ENCODE measurements around the gene LMAN1L.

LMAN1L gene

DNA sequence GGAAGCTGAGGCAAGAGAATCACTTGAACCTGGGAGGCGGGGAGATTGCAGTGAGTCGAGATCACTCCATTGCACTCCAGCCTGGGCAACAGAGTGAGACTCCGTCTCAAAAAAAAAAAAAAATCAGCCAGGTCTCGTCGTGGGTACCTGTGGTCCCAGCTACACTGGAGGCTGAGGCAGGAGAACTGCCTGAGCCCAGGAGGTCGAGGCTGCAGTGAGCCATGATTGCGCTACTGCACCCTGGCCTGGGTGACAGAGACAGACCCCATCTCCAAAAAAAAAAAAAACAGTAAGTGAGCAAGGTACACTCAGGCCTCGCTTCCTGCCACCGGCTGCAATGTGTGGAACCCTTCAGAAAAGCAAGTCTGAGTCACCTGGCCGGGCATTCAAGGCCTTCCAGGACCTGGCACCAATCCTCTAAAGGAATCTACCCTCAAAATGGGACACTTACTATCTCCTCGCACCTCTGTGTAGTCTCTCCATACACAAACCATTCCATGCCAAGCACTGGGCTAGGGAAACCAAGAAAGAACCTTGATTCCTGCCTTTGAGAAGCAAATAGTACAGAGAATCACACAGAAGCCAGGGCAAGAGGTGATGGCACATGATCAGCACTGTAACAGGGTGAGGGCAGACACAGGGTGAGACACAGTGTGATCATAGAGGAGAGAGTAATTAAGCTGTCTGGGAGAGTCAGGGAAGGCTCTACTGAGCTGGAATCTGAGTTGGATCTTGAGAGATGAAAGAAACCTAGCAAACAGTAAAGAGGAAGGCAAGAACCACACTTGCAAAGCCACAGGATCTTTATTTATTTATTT lies 50.8 kb downstream of the LMAN1L start:
- no peak for DNase-seq

DNA sequence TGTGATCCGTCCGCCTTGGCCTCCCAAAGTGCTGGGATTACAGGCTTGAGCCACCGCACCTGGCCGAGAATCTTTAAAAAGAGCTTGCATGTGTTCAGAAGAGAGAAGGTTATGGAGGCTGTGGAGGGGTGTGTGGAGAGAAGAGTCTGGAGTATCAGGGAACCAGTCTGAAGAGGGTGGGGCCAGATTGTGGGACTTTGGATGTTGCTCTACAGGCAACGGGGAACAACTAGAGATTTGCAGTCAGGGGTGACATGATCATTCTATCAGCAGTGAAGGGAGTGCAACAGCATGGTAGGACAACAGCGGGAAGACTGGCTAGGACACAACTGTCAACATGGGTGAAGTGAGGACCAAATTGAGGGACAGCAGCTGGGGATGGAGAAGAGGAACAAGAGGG lies 51.7 kb downstream of the LMAN1L start:
- DNase-seq = no peak

DNA sequence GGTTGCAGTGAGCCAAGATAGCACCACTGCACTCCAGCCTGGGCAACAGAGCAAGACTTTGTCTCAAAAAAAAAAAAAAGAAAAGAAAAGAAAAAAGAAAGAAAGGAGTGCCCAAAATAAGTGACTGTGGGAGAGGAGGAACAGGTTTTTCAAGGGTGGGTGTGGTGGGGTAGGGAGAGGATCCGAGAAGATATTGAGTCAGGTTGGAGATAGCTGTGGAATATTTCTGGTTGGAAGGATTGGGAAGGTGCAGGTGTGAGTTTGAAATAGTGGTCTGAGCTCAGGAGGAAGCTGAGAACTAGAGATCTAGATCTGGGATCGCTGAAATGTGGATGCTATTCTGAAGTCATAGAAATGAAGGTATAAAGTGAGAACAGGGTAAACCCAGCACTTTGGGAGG lies 52.7 kb downstream of the LMAN1L start:
- no peak for DNase-seq

DNA sequence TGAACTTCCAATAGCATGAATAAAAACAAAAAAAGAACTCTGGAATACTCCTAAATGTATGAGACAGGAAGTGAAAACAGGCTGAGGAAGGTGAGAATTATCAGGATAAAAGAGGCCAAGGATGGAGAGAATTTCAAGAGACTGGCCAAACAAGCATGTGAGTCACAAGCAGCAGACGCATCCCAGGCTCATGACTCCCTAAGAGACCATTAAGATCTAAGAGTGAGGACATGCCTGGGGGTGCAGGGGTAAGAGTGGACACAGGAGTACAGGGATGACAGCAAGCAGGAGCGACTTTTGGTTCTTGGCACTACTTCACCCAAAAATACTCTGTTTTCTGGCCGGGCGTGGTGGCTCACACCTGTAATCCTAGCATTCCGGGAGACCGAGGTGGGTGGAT lies 53.5 kb downstream of the LMAN1L start:
- DNase-seq = no peak

DNA sequence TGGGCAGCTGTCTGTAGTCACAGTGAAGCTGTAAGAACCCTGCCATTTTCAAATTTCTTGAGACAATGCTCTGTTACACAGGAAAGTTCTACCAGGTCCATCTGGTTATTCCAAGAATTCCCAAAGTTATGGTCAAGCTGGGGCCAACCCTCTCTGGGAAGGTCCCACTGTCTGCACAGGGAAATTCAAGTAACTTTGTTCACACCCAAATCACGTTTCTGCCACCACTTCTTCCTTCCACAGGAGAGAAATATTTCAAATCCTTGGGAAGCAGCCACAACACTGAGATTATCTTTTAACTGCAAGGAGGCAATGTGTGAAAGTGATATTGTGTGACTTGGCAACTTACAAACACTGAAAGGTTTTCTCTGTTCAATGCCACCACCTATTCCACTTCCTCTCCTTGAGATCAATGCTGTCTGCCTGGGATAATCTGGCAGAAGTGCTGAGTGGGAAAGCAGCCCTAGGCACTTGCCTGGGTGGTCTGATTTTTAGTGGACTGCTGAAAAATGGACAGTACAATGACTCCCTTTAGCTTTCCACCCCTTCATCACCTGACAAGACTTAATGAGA lies 54.9 kb downstream of the LMAN1L start:
- DNase-seq = no peak

DNA sequence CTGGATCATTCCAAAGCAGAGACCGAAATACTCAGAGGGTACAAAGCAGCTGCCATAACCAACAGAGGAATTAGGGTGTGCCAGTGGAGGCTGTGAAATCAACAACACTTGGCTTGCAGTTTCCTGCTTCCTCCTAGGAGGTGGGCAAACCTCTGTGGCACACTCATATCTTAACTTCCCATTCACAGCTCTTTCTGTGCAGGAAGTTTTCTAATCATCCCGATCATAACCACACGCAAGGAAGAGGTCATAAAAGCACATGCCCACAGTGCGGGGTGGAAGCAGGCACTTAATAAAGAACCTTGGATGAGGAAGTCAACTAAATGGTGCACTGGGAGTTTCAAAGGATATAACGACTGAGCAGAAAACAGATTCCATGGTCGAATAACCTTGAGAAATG lies 55.4 kb downstream of the LMAN1L start:
- no peak for DNase-seq

DNA sequence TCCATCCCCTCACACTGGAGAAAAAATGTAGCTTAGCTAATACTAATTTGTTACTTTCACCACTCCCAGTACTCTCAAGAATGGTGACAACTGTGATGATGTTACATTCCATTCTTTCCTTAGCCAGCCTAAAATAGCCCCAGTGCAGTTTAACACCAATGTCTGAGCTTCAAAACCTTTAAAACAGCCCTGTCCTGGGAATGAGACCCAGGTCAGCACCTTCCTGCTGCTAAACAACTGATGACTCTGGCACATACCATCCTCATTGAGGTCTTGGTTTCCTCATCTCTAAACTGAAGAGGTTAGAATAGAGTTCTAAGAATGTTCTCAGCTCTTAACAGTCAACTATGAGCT lies 56.7 kb downstream of the LMAN1L start:
- DNase-seq = no peak

DNA sequence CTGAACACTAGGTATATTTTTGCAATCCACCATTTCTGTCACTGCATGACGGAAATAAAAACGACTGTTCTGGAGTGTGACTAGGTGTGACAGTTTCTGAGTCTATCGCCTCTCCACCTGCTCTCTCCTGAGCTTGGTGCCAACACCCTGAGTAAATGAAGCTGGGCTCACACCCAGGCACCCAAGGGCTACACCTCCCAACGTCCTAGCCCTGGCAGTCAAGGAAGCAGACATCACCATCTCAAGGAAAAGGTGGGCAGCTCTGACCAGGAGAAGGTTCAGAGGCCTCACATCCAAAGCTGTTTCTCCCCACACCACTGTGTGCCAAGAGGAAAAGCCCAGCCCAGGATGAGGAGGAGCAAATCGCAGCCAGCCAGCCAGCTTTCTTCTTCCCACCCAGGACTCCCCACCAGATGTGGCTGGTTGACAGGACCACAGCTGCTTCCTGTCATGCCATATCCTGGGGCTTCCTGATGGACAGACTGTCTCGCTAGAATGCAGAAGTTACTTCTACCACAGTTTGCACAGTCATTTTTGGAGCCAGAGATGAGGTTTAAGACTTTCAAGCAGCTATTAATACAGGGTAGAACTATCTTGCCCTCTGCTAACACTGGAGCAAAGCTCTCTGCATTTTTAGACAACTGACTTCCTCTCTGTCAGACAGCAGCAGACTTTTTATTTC lies 57.2 kb downstream of the LMAN1L start:
- no peak for DNase-seq

DNA sequence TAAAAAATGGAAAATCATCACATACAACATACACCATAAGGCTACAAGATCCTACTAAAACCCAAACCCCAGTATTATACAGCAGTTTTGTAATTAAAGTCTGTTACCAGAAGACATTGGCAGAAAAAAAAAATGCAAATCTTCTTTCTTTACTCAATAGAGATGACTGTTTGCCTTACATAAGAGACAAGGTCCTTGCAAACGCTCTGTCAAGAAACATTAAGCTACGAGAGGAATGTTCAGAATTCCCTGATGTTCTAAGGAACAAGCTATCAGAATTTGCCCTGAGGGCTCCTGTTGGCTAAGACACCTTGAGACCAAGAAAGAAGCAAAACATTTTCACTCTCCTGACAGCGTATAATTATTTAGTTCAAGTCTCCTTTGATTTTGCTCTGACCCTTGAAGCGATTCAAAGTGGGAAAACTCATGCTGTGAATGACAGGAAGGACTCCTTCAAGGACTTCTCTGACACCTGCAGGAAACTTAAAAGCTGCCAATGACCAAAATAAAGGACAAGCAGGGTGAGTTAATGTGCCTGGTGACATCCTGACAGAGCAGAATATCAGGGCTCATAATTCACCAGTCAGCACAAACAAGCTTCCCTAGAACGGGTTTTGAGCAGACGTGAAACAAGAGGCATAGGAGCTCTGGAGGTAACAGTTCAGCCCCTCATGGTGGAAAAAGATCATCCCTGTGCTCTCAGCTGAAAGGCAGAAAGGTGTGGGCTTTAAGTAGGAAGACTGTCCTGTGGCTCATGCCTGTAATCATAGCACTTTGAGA lies 58.0 kb downstream of the LMAN1L start:
- no peak for DNase-seq

DNA sequence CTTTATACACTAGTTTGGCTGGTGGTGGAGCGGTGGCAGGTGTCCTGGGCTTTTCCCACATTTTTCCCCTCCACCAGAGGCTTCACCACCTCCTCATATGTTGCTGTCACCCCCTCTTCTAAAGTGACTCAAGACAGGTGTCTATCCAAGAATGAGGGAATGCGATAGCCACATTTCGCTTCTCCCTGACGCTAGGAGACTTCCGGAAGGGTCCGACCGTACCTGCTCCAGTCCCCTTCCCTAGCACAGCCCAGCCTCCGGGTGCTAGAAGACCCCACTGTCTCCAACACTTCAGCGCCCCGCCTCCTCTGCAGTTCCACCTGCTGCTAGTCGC lies 60.0 kb downstream of the LMAN1L start:
- no peak for DNase-seq

DNA sequence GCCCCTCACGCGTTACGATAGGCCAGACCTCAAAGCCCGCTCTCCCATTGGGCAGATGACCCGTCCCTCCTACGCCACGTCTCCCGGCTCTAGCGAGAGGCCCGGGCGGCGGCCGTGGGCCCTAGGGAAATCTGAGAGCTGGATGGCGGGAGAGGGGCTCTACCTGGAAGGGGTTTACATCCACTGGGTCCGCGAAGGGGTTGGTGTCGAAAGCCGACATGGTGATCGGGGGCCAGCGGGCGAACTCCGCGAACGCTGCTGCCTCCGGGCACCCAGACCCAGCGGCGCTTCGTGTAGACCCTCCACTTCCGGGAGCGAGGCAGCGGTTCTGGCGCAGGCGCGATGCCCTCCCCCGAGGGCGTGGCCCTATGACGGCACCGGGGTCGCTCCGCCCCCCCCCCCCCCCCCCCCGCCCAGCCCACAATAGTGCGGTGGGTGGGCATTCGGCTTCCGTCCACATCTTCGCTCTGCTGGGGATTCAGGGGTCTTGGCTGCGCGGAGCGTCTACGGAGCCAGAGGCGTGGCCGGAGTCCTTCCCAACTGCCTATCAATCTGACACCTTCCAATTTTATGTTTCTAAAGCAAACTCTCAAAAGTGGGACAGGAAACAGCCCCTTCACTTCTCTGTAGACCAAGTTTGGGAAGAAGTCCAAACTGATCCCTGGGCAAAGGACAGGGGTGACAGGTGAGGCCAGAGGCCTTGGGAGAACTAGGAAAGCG lies 60.6 kb downstream of the LMAN1L start, which contains the start of gene SCAMP2:
Gene SCAMP2, minus strand, starts transcription at position 330 of the 720 bp plus-strand sequence. Its CDS starts 110 bp downstream, at position 220.
- peak; percentile 98 for DNase-seq

DNA sequence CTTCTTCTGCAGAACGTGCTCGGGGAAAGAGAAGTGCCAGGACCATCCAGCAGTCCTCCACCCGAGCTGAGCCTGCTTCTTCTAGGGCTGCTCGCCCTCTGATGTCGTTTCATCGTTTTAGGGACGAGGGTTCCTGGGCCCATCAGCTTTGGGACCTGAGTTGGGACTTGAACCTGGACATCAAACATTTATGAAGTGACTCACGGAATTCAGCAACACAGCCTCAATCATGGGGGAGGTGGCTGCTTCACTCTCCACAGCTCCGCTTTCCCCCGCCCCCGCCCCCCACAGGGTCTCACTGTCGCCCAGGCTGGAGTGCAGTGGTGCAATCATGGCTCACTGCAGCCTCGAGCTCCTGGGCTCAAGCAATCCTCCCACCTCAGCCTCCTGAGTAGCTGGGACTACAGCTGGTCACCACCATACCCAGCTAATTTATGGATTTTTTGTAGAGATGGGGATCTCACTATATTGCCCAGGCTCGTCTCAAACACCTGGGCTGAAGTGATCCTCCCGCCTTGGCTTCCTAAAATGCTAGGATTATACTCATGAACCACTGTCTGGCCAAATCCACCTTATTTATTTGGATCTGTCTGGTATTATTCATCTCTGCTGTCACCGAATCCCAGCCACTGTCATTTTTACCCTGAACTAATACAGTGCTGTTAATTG lies 61.3 kb downstream of the LMAN1L start:
- DNase-seq = peak; percentile 55
